ENCODE data around the gene LRBA.

LRBA gene

DNA sequence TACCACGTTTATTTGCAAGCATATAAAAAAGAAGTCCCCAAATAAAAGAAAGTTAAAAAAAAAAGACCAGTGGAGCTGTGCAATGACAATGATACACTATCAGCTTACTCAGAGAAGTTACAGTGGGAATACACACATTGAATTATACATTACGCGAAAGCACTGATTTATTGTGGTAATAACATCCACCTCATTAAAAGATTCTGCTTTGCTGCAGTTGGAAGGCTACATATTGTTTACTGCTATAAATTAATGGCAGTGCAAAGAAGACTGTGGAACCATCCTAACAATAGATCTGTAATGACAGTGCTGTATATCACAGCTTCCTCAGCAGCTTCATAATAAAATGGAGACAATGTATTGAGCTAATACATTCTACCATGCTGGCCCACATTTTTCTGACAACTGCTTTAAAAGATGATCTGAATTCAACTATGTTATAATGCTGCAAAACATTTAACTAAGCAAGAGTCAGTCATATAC, 575.6 kb downstream of the LRBA start:
- TF ChIP-seq, protein P1, sequence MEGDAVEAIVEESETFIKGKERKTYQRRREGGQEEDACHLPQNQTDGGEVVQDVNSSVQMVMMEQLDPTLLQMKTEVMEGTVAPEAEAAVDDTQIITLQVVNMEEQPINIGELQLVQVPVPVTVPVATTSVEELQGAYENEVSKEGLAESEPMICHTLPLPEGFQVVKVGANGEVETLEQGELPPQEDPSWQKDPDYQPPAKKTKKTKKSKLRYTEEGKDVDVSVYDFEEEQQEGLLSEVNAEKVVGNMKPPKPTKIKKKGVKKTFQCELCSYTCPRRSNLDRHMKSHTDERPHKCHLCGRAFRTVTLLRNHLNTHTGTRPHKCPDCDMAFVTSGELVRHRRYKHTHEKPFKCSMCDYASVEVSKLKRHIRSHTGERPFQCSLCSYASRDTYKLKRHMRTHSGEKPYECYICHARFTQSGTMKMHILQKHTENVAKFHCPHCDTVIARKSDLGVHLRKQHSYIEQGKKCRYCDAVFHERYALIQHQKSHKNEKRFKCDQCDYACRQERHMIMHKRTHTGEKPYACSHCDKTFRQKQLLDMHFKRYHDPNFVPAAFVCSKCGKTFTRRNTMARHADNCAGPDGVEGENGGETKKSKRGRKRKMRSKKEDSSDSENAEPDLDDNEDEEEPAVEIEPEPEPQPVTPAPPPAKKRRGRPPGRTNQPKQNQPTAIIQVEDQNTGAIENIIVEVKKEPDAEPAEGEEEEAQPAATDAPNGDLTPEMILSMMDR (conservative IDR thresholded peaks at IDR 0.05; ENCODE audit: low read depth), result no peak
- H3K27ac ChIP-seq, result no peak overlapping the region
- ChIA-PET CTCF (interaction anchor here (0.6 kb wide), 1 partner anchor 41 kb away, joined by 4 read pairs; no protein-coding TSS in a partner anchor), POLR2A (ENCODE audit: low non-redundant PET) (no interaction called here)
- no peak for DNase-seq (ENCODE audit: low spot score)

DNA sequence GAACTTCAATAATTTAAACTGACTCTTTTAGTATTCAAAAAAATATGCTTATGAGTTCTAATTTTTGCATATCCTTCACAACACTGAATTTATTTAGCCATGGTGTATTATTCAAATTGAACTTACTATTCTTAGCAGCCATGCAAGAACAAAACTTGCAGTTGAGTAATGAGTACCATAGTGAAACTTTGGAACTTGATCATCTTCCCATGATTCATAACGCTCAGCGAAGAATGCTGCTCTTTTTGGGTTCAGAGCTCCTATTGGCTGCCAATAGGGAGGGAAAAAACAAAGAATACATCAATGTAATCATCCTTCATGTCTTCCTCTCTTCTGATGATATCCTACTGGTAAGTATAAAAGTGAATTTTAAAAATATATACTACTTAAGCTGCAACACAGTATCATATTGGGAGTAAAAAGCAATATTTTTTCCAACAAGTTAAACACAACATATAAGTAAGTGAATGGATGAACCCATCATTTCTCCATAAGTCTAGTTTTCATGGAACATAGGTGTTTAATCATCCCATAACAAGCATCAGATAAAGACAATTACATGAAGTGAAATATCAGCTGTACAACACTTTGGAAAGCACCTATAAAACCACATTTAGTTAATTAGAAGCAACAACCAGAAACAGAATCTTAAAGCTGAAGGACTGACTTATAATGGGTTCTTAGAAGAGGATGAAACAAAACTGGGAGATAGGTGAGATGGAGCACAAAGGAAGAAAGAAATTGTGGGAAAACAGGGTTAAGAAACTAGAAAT, 578.3 kb downstream of the LRBA start:
- no peak for DNase-seq (ENCODE audit: low spot score)
- H3K27ac ChIP-seq, result no peak overlapping the region
- ChIA-PET CTCF (no interaction called here), POLR2A (ENCODE audit: low non-redundant PET) (no interaction called here)
- TF ChIP-seq, protein P1 (conservative IDR thresholded peaks at IDR 0.05; ENCODE audit: low read depth), result no peak

DNA sequence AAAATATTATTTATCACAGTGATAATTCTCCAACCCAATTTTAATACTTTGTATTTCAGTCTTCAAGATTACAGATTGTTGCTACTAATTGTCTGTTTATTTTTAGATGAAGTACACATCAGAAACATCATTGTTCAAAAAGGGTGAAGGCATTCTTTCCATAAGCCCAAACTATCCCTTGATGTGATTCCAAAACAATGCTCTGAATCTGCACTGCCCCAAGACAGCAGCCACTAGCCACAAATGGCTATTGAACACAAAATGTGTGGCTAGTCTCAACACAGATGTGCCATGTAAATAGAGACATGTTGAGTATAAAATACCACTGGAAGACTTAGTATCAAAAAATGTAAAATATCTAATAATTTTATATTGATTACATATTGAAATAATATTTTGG, 583.9 kb downstream of the LRBA start:
- POLR2A ChIA-PET (ENCODE audit: low non-redundant PET), result no interaction called here
- H3K27ac ChIP-seq, result no peak overlapping the region
- TF ChIP-seq, protein P1 (conservative IDR thresholded peaks at IDR 0.05; ENCODE audit: low read depth), result no peak
- DNase-seq (ENCODE audit: low spot score), result no peak
- CTCF ChIA-PET, result no interaction called here

DNA sequence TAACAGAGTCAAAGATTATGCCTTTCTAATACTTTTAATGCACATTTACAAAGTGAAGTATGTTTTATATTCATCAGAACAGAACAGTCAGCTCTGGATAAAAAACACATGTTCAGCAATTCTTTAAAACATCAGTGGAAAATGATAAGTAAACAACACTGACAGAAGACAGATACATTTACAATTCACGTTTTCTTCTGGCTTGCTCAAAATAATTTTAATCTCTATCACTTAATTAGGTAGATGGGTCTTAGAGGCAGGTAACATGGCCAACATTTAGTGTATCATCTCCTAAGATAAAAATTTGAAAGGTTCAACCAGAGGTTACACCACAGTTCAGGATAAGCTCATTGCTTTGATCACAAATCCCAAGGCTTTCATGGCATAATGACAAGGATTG, 589.9 kb downstream of the LRBA start:
- H3K27ac ChIP-seq, result no peak overlapping the region
- CTCF ChIA-PET, result interaction anchor here (1.0 kb wide), 1 partner anchor 173 kb away, joined by 3 read pairs; no protein-coding TSS in a partner anchor
- POLR2A ChIA-PET (ENCODE audit: low non-redundant PET), result no interaction called here
- TF ChIP-seq, protein P1 (conservative IDR thresholded peaks at IDR 0.05; ENCODE audit: low read depth), result no peak
- no peak for DNase-seq (ENCODE audit: low spot score)

DNA sequence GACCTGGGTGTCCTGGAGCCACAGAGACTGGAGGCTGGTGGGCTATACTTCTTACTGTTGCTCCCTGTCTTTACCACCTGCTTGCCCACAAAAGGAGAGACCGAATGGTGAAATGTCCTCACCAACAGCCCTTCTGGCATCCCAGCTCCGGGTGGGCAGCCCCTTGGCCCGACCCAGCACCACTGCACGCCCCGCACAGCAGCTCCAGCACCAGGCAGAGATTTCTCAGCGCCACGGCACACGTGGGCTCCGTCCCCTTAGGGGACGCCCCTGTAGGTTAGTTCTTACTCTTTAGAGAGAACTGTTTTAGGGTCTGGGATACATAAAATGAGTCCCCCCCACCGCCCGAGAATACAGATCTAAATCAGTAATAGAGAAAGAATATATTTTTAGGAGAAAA, 591.6 kb downstream of the LRBA start:
- ChIA-PET CTCF (no interaction called here), POLR2A (ENCODE audit: low non-redundant PET) (no interaction called here)
- no peak overlapping the region for H3K27ac ChIP-seq
- DNase-seq (ENCODE audit: low spot score), result no peak
- TF ChIP-seq, protein P1 (conservative IDR thresholded peaks at IDR 0.05; ENCODE audit: low read depth), result no peak

DNA sequence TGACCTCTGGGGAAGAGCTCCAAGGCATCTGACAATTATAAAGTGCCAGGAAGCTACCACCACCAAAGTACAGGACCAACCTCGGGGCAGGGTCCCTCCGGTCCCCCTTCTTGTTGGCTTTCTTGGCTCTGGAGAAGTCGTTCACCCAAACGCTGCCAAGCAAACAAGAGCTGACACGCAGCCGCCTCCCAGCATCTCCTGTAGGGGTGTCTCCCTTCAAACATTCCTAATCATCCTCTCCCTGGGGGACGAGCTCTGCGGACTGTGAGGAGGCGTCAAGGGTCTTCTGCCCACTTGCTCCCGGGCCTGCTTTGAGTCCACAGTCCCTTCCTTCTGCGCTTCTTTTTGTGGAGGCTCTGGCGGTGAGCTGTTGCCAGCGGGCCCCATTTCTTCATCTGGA, 592.0 kb downstream of the LRBA start:
- TF ChIP-seq, protein P1 (conservative IDR thresholded peaks at IDR 0.05; ENCODE audit: low read depth), result no peak
- no peak for DNase-seq (ENCODE audit: low spot score)
- POLR2A ChIA-PET (ENCODE audit: low non-redundant PET), result no interaction called here
- CTCF ChIA-PET, result no interaction called here
- H3K27ac ChIP-seq, result no peak overlapping the region

All from RWPE1 (cell line).